HEK293 (cell line): Measurements from ENCODE around the gene HECTD2.

Experiments
- BCL11A ChIP-seq: fragments of 450-650 bp; formaldehyde crosslinking; IDR thresholded peaks from 2 replicates; pipeline ENCODE4 v1.5.1; 2016; ENCODE audit warnings: low read depth, missing biosample characterization, missing genetic modification characterization
- EGR2 ChIP-seq: fragments of 450-650 bp; formaldehyde crosslinking; IDR thresholded peaks from 2 replicates; pipeline ENCODE4 v1.5.1; 2016; ENCODE audit warnings: low read depth, missing biosample characterization, missing genetic modification characterization
- INSM2 ChIP-seq: fragments of 450-650 bp; formaldehyde crosslinking; IDR thresholded peaks from 2 replicates; pipeline ENCODE4 v1.5.1; 2016; ENCODE audit warnings: missing biosample characterization, missing genetic modification characterization
- MZF1 ChIP-seq: fragments of 450-650 bp; formaldehyde crosslinking; IDR thresholded peaks from 2 replicates; pipeline ENCODE4 v1.5.1; 2017; ENCODE audit warnings: missing biosample characterization, missing genetic modification characterization, borderline replicate concordance
- REST ChIP-seq: fragments of 450-650 bp; formaldehyde crosslinking; IDR thresholded peaks from 2 replicates; pipeline ENCODE4 v1.5.1; 2016; ENCODE audit warnings: missing biosample characterization, missing genetic modification characterization
- SCRT2 ChIP-seq: fragments of 450-650 bp; formaldehyde crosslinking; IDR thresholded peaks from 2 replicates; pipeline ENCODE4 v1.5.1; 2016; ENCODE audit warnings: missing biosample characterization, missing genetic modification characterization
- SP3 ChIP-seq: fragments of 450-650 bp; formaldehyde crosslinking; IDR thresholded peaks from 2 replicates; pipeline ENCODE4 v1.5.1; 2016; ENCODE audit warnings: missing biosample characterization, missing genetic modification characterization
- ZBTB11 ChIP-seq: fragments of 450-650 bp; formaldehyde crosslinking; conservative IDR thresholded peaks from 2 replicates; pipeline ENCODE4 v1.5.1; 2016; ENCODE audit warnings: low read depth, missing biosample characterization, missing genetic modification characterization
- ZNF10 ChIP-seq: fragments of 450-650 bp; formaldehyde crosslinking; IDR thresholded peaks from 2 replicates; pipeline ENCODE4 v1.5.1; 2017; ENCODE audit warnings: missing biosample characterization, missing genetic modification characterization
- ZNF175 ChIP-seq: fragments of 450-650 bp; formaldehyde crosslinking; IDR thresholded peaks from 2 replicates; pipeline ENCODE4 v1.5.1; 2016; ENCODE audit warnings: missing biosample characterization, missing genetic modification characterization
- ZNF24 ChIP-seq: fragments of 450-650 bp; formaldehyde crosslinking; IDR thresholded peaks from 2 replicates; pipeline ENCODE4 v1.5.1; 2016; ENCODE audit warnings: missing biosample characterization, missing genetic modification characterization
- ZNF274 ChIP-seq, 2 experiments: fragments of 200-500 bp in 1 of 2; fragments of 450-650 bp in 1 of 2; sonication (Bioruptor generic) in 1 of 2; formaldehyde crosslinking in 1 of 2; IDR thresholded peaks; 2 replicates each; pipeline versions ENCODE4 v1.5.1 to v1.6.1; 2014 to 2016; ENCODE audit warnings: borderline replicate concordance in 1 of 2, inconsistent platforms in 1 of 2, low read length in 1 of 2, missing biosample characterization in 1 of 2, missing genetic modification characterization in 1 of 2
- ZNF398 ChIP-seq: fragments of 450-650 bp; formaldehyde crosslinking; IDR thresholded peaks from 2 replicates; pipeline ENCODE4 v1.5.1; 2017; ENCODE audit warnings: missing biosample characterization, missing genetic modification characterization
- ZNF792 ChIP-seq: fragments of 450-650 bp; formaldehyde crosslinking; IDR thresholded peaks from 2 replicates; pipeline ENCODE4 v1.5.1; 2016; ENCODE audit warnings: missing biosample characterization, missing genetic modification characterization

HECTD2 gene

GRCh38 chr10:91409069-91409868 lies 875 bp upstream of the HECTD2 start (continued):
- TF ChIP-seq ZBTB11 (tag by site-specific recombination) (peak; percentile 85), ZNF175 (no peak), SCRT2 (tag by site-specific recombination) (peak; percentile 68; the same call in 1 of the 2 replicates), REST (tag by site-specific recombination) (no peak; the same call in 1 of the 2 replicates), EGR2 (peak; percentile 95), MZF1 (tag by site-specific recombination) (peak; percentile 84), BCL11A (tag by site-specific recombination) (no peak), ZNF792 (tag by site-specific recombination) (0 out of 2 replicates have a peak, but pooled peaks have one; percentile 11), SP3 (tag by site-specific recombination) (peak; percentile 56), ZNF398 (tag by site-specific recombination) (peak; percentile 90), ZNF274 (IDR thresholded peaks at IDR 0.05; ENCODE audit: low read length) (no peak), ZNF274 (tag by site-specific recombination; IDR thresholded peaks at IDR 0.05; ENCODE audit: borderline replicate concordance) (no peak), ZNF24 (tag by site-specific recombination) (no peak), INSM2 (no peak), ZNF10 (peak; percentile 9)
- TF ChIP-seq, all 188 proteins: peak for 48
